GM08714 (cell line): ENCODE measurements around the gene FBXW7.

Experiments
- H3K4me3 ChIP-seq: fragments of 200-500 bp; sonication (Bioruptor generic); 2 replicates; pipeline ENCODE4 v1.5.1; 2014; ENCODE audit warnings: mild to moderate bottlenecking, low read length, inconsistent platforms
- ZNF274 ChIP-seq: IDR thresholded peaks from 2 replicates; pipeline ENCODE4 v1.6.1; 2012; ENCODE audit warnings: mild to moderate bottlenecking, low read depth, low read length

The FBXW7 gene

DNA sequence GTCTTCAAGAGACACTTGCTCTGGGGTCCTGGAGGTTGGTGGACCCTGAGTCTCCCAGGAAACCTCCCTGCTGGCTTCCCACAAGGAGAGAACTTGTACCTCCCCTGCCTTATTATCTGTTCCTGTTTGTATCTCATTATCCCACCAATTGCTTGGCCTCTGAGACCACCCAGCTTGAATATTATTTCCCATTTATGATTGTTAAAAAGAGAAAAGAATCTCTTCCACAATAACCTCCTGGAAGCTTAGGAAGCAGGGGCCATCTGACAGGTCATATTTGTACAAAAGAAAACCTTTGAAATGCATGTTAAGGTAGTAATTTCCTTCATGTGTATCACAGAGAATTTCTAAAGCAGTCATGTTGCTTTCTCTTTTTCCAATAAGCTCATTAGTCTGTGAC lies 239.5 kb downstream of the FBXW7 start:
- TF ChIP-seq ZNF274, result no peak

DNA sequence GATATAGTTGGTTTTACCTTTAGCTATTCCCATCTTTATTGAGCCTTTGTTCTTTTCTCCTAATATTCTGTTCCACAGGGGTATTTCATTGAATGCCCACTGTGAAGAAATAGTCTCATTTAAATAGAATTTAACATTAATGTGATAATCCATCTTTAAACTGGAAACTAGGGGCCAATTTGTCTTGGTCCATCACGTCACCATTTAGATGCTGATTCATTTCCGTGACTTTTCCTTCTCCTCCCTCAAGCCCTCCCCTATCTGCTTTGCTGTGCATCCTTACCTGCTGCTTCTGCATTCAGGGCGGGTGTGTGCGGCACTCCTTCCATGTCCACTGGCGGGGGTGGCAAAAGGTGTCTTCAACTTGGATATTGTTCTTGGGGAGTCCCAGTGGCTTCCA lies 241.1 kb downstream of the FBXW7 start:
- no peak for TF ChIP-seq ZNF274
- H3K4me3 ChIP-seq, result no peak overlapping the region

More for the DNA sequence above, 239.5 kb downstream of the FBXW7 start:
- no peak overlapping the region for H3K4me3 ChIP-seq

DNA sequence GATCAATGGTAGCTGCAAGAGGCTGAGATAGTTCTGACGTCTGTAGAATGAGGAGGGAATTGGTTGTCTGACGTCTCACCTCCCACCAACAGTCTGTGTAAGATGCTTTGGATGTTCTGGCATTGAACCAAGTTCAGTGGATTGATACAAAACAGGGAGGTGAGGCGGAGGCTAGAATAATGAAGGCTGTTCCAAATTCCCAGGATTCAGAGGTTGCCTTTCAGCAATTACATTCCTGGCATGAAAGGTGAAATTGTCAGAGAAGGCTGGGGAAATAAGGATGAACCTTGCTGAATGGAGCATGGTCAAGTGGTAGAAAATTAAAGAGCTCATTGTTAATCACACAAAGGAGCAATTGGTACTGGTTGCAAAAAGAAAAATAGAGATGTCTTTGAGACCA lies 241.6 kb downstream of the FBXW7 start:
- TF ChIP-seq ZNF274, result no peak
- H3K4me3 ChIP-seq, result no peak overlapping the region

DNA sequence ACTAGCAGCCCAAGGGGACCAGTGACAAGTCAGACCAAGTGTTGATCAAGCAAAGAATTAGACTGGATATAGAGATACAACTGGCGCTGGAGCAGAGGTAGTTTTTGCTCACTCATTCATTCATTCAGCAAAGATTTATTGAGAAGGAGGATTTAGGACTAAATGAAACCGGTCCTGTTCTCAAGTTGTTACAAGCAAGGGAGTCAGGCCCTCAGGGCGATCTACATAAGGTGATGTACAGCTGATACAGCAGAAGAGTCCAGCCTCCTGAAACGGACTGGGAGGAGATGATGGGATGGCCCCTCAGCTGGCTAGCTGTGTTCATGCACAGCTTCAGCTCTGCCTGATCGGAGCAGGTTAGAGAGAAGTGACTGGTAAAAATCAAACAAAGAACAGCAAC lies 242.4 kb downstream of the FBXW7 start:
- no peak for TF ChIP-seq ZNF274
- no peak overlapping the region for H3K4me3 ChIP-seq

DNA sequence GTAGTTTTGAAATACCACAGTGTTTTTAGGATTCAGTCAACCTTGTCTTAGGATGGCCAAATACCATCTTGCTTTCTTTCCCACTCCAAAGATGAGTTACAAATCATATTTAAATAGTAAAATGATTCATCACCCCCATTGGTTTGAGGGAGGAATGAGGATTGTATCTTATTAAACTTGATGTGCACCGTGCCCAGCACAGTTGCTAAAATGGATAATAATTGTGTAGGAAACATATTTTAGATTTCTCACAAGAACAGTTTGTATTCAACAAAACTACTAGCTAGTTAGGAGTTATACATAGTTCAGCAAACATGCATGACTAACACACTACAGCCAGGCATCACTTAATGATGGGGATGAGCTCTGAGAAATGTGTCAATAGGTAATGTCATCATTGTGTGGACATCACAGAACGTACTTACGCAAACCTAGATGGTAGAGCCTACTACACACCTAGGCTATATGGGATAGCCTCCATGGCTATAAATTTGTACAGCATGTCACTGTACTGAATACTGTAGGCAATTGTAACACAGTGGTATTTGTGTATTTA lies 245.4 kb downstream of the FBXW7 start:
- H3K4me3 ChIP-seq, result no peak overlapping the region
- TF ChIP-seq ZNF274, result no peak

DNA sequence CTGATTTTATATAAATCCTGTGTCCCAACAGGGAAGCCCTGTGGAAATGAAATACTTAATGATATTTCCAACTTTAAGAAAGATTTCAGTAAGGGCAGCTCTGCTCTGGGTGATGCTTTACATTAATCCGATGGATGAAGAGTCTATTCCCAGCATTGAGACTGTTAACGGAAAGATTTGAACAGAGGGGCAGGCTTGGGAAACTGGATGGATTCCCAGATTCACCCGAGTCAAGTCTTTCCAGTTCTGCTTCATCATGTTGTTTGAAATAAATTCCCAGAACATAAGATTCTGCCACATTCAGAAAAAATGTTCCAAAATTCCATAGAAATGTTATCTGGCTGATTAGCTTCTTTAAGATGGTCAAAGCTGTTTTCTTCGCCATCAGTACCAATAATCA lies 246.0 kb downstream of the FBXW7 start:
- no peak for TF ChIP-seq ZNF274
- H3K4me3 ChIP-seq, result no peak overlapping the region

DNA sequence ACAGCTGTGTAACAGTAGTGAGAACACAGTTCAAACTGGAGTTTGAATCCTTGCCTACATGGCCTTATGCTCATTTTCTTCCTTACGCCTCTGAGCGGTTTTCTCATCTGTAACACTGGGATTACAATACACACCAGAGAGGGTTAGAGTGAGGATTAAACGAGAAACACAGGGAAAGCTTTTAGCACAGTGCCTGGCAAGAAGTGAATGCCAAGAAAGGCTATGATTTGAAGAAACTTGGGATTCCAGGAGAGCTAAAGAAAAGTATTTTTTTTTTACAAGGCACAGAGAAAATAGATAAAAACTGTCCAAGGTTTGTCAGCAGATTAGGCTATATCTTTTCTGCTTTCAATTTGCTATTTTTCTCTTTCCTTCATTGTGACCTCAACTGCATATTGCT lies 246.4 kb downstream of the FBXW7 start:
- no peak overlapping the region for H3K4me3 ChIP-seq
- TF ChIP-seq ZNF274, result no peak

DNA sequence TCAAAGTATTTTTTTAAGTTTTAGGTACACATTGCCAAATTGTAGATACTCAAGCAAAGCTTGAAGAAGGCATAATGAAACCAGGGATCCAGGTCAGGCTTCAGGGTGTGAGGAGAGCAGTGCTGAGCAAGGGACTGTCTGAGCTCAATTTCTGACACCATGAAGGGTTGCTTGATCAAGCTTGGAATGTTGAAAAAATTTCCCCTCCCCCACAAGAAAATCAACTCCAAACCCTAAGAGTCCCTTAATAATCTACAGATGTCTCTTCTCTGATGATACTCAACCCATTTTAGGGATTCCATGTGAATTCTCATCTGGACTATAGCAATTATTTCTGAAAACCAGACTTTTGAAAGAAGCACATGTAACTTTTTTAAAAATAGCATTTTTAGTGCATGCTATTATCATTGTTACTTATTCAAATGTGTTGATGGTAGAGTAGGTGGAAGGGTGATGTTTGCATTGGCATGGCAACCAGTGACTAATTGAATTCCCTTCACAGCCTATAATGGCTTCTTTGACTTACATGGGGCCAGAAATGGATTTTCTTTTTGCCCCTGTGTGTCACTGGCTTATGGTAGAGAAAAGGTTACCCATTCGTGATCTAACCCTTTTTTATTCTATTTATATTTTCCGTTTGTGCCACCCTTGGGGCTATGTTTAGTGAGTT lies 252.0 kb downstream of the FBXW7 start:
- no peak overlapping the region for H3K4me3 ChIP-seq
- no peak for TF ChIP-seq ZNF274

DNA sequence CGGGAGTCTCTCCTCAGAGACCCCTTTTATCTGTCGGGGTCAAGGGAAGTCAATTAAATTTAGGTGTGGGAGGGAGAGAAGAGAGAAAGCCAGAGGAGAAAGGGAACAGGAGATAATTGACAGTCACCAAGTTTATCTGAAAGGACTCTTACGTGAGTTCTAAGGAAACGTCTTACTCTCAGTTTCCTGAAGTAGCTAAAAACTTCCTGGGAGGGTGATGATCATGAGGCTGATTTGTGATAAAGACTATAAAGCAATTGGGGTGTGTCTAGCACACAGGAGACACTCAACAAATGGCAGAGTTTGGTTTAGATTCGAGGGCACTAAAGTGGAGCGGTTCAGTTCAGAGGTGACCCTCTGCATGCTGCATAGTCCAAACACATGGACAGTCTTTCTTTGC lies 254.1 kb downstream of the FBXW7 start:
- no peak for TF ChIP-seq ZNF274
- H3K4me3 ChIP-seq, result no peak overlapping the region

DNA sequence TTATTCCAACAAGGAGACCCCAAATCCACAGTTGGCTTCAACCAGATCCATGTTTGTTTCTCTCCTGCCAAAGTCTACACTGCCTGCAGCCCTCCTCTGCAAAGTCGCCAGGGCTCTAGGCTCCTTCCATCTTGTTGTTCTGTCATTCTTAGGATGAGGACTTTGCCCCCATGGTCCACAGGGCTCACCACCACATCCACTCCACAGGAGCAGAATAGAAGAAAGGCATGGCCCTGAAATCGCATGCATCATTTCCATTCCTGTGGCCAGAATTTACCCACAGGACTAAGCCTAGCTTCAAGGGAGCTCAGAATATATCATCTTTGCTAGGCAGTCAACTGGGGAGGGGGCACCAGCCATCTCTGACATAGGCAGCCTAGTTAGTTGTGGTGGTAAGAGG lies 254.7 kb downstream of the FBXW7 start:
- H3K4me3 ChIP-seq, result no peak overlapping the region
- TF ChIP-seq ZNF274, result no peak

DNA sequence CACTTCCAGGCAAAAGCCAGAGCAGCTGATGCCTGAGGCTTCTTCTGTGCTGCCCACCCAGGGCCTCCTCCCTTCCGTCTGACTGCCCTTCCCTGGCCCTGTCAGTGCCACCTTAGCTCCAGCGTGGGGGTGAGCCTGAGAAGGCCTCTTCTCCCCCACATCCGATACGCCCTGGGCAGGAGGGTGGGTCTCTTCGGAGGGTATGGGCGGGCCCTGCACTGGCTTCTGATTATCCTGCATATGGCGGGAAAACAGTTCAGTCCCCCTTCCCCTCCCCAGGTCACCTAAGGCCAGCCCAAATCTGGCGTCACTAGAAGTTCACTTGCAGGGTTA lies 256.7 kb downstream of the FBXW7 start:
- TF ChIP-seq ZNF274, result no peak
- no peak overlapping the region; the same call in 1 of the 2 replicates for H3K4me3 ChIP-seq

DNA sequence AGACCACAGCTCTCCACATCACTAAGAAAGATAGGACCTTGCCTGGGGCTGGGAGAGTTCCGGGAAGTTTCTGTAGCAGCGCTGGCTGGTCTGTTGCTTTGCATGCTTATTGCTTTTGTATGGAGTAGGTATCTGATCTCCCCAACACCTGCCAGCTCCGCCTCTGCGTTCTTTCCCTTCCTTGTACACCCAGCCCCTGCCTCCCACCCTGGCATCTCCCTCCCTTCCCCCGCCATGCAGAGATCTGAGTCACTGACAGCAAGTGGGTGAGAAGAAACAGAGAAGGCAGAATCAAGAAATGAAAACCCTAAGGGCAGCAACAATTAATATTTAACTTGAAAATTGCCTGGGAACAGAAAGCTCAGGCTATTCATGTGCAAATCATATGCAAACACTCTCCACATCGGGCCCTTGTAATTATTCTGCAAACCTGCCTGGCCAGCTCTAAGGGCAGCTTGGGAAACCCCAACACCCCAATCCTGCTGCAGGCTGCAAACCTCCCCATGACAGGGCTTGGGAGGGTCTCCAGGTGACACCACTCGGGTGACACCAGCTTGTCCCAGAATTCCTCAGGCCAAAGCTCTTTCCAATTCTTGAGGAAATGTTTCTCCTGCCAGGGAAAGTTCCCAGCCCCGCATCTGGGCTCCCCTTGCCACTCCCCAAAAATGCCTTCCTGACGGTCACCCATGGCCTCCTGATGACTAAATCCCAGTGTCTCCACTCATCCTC lies 257.2 kb downstream of the FBXW7 start:
- H3K4me3 ChIP-seq, result no peak overlapping the region; the same call in 1 of the 2 replicates
- no peak for TF ChIP-seq ZNF274

DNA sequence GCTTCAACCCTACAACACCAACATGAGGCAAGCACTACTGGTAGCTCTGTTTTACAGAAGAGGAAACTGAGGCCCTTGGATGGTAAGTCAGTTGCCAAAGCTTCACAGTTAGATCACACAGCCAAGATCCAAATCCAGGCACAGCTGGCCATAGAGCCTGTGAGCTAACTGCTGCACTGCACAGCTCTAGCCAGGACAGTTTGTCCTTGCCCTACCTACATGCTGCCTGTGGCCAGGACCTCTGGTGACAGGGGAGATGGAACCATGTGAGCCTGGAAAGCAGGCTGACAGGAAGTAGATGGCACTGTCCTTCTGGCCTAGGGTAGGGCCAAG lies 257.8 kb downstream of the FBXW7 start:
- no peak for TF ChIP-seq ZNF274
- H3K4me3 ChIP-seq, result no peak overlapping the region

DNA sequence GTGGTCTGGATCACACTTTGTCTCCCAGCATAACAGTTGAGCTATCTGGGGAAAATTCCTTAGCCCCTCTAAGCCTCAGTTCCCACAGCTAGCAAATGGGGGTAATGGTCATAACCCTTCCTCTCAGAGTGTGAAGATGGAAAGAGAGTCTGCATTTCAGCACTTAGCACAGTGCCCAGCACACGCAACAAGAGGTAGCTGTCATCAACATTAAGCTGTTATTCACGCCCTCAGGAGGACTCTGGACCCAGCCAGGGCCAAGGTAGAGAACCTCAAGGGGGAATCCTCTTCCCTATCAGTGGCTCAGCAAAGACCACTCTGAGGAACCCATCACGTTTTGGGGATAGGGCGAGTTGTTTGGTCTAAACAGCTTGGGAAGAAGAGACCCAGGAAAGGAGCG lies 258.6 kb downstream of the FBXW7 start:
- H3K4me3 ChIP-seq, result no peak overlapping the region
- TF ChIP-seq ZNF274, result no peak

DNA sequence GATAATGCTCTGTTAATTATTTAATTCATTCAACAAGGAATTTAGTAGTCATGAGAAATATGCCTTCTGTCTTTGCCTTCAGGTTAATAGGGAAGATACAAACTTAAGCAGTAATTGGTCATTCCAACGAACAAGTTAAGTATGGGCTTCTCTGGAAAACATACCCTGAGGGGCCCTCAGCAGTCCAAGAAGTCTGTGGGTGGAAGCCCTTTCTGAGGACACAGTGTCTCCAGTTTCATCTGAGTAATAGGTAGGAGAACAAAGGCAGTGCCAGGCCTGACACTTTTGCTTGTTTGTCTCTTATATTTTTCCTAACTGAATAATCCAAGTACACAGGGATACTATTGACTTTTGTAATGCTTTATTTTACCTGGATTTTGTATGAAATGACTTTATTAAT lies 262.5 kb downstream of the FBXW7 start:
- TF ChIP-seq ZNF274, result no peak
- H3K4me3 ChIP-seq, result no peak overlapping the region
